AG04450 (cell line): Measurements from ENCODE around the gene FZD2. TPM values are rescaled to one million over a fixed set of nuclear protein-coding genes. Genes with fewer than 3 reads are reported as not detected.
"Not testable (repeated sequence)": the region's sequence is repeated elsewhere in the genome, so short reads cannot be mapped to it uniquely, and the experiment has no call there.

Experiments used
- CTCF ChIA-PET: fragments of 300-600, 350-600 bp; formaldehyde crosslinking; extraction: SDS; loops from one replicate; lab custom pipeline; 2022; ENCODE audit warnings: antibody characterized with exemption, inconsistent platforms; lab: Charles Lee
- POLR2A ChIA-PET: fragments of 350-600 bp; formaldehyde crosslinking; extraction: SDS; loops from one replicate; lab custom pipeline; 2021; ENCODE audit warnings: antibody characterized with exemption, inconsistent platforms; lab: Yijun Ruan, JAX
- DNase-seq: peaks from one replicate; pipeline ENCODE4 v3.0.0-alpha.2; 2011; ENCODE audit warnings: low read depth, low spot score
- H3K27ac ChIP-seq: one replicate; pipeline ENCODE4 v1.5.1; 2012; ENCODE audit warnings: low read depth, low read length, control low read depth
- H3K27me3 ChIP-seq: one replicate; pipeline ENCODE4 v1.6.0; 2012; ENCODE audit warnings: low read length; ENCODE audit not compliant: control insufficient read depth, insufficient read depth
- H3K4me3 ChIP-seq: 2 replicates; pipeline ENCODE4 v1.5.1; 2011; ENCODE audit warnings: mild to moderate bottlenecking, low read depth, low read length, control low read depth
- H3K9me3 ChIP-seq: 2 replicates; pipeline ENCODE4 v1.5.1; 2012; ENCODE audit warnings: low read length; ENCODE audit not compliant: control insufficient read depth, insufficient read depth
- CTCF ChIP-seq: IDR thresholded peaks from 2 replicates; pipeline ENCODE4 v1.5.1; 2011; ENCODE audit warnings: low read depth, low read length, control low read depth, inconsistent platforms
- polyA plus RNA-seq: library from polyadenylated mRNA; depleted of rRNA; stranded (reverse); fragments of >200 nt; gene quantifications from 2 replicates; pipeline ENCODE4 v1.2.3, GENCODE V29; 2011

Gene FZD2
- polyA plus RNA-seq, 1 experiment: 49.4 TPM

GRCh38 chr17:44533533-44534246, 23.6 kb upstream of the FZD2 start:
- ChIA-PET POLR2A (interaction anchor here (0.7 to 5.9 kb wide), 8 partner anchors 10 to 105 kb away, joined by 3 to 71 read pairs (median 4); partner anchors contain the start of gene FZD2), CTCF (interaction anchor here (0.6 to 4.3 kb wide), 39 partner anchors 9 to 331 kb away, joined by 3 to 89 read pairs (median 6); partner anchors contain the start of genes FZD2 and MEIOC)
- peak; percentile 97 for TF ChIP-seq CTCF
- Histone ChIP-seq H3K4me3 (peak overlapping the region; percentile 31), H3K27ac (peak overlapping the region; percentile 71), H3K9me3 (no peaks in the 10 kb centered on the region), H3K27me3 (no peaks in the 10 kb centered on the region)
- DNase-seq: peak; percentile 82

GRCh38 chr17:44536090-44536953, 21.0 kb upstream of the FZD2 start:
- CTCF ChIA-PET: interaction anchor here (0.8 to 4.3 kb wide), 5 partner anchors 11 to 101 kb away, joined by 3 to 35 read pairs (median 5); no protein-coding TSS in a partner anchor
- H3K27ac ChIP-seq: peak overlapping the region; percentile 23
- TF ChIP-seq CTCF: no peak
- no peaks in the 10 kb centered on the region for H3K9me3 ChIP-seq
- POLR2A ChIA-PET: interaction anchor here (0.8 to 5.9 kb wide), 2 partner anchors 8 to 22 kb away, joined by 3 to 71 read pairs; partner anchors contain the start of gene FZD2
- H3K27me3 ChIP-seq: no peaks in the 10 kb centered on the region
- H3K4me3 ChIP-seq: no peak overlapping the region
- DNase-seq: no peak

- H3K27me3 ChIP-seq, DNase-seq, H3K4me3 ChIP-seq, H3K27ac ChIP-seq, POLR2A ChIA-PET, H3K9me3 ChIP-seq: not testable (repeated sequence)
- CTCF ChIA-PET: interaction anchor here (0.7 kb wide), 2 partner anchors 97 to 105 kb away, joined by 4 to 8 read pairs; no protein-coding TSS in a partner anchor
Observed at GRCh38 chr17:44537922-44538321, 19.4 kb upstream of the FZD2 start.

- no peaks in the 10 kb centered on the region for H3K9me3 ChIP-seq
- ChIA-PET CTCF (interaction anchor here (0.7 kb wide), 1 partner anchor 9 kb away, joined by 4 read pairs; no protein-coding TSS in a partner anchor), POLR2A (interaction anchor here (0.6 kb wide), 2 partner anchors 30 to 135 kb away, joined by 4 read pairs; no protein-coding TSS in a partner anchor)
- no peaks in the 10 kb centered on the region for H3K27me3 ChIP-seq
- DNase-seq: no peak
- no peak overlapping the region for H3K27ac ChIP-seq
- no peak overlapping the region for H3K4me3 ChIP-seq
- no peak for TF ChIP-seq CTCF
Observed at GRCh38 chr17:44539673-44540072, 17.6 kb upstream of the FZD2 start.
